Panc1 (cell line): ENCODE data around the gene NFATC2IP.

Experiments used
- CTCF ChIP-seq: fragments of 450-650 bp; IDR thresholded peaks from 2 replicates; pipeline ENCODE4 v1.5.1; 2017; ENCODE audit warnings: mild to moderate bottlenecking
- POLR2AphosphoS5 ChIP-seq: IDR thresholded peaks from 2 replicates; pipeline ENCODE4 v1.6.1; 2012; ENCODE audit warnings: mild to moderate bottlenecking, low read depth, low read length, moderate library complexity
- REST ChIP-seq, 2 experiments: IDR thresholded peaks; 2 replicates each; pipeline ENCODE4 v1.6.1; 2011 to 2012; ENCODE audit warnings: low read depth in 2 of 2, control low read depth in 1 of 2, low read length in 1 of 2, mild to moderate bottlenecking in 1 of 2, moderate library complexity in 1 of 2; ENCODE audit not compliant: insufficient read depth in 1 of 2
- SIN3A ChIP-seq: IDR thresholded peaks from 2 replicates; pipeline ENCODE4 v1.6.1; 2012; ENCODE audit warnings: low read depth, mild to moderate bottlenecking, low read length, moderate library complexity, borderline replicate concordance; ENCODE audit not compliant: insufficient read depth
- TCF7L2 ChIP-seq: IDR thresholded peaks from 2 replicates; pipeline ENCODE4 v1.6.1; 2011; ENCODE audit warnings: mild to moderate bottlenecking, low read depth, low read length, inconsistent platforms

- no peak for TF ChIP-seq CTCF
- TF ChIP-seq POLR2AphosphoS5: no peak
- no peak for TF ChIP-seq REST (IDR thresholded peaks at IDR 0.05; ENCODE audit: insufficient read depth in 1 of 2, low read depth in 2 of 2, low read length in 1 of 2)
- TF ChIP-seq TCF7L2: no peak
- TF ChIP-seq SIN3A: no peak
Measured at GRCh38 chr16:28902909-28903308, 47.8 kb upstream of the NFATC2IP start.
